Adipocyte (in vitro differentiated cells): ENCODE results near the gene ALDOC.
A peak's percentile ranks its signal among the peaks of the same experiment; 100 is the strongest.

Source experiments
- DNase-seq: peaks from one replicate; pipeline ENCODE4 v3.0.0-alpha.2; 2015; ENCODE audit warnings: low read depth
- H3K27me3 ChIP-seq: replicated peaks from 2 replicates; pipeline ENCODE4 v1.7.0; 2013; ENCODE audit warnings: mild to moderate bottlenecking, low read length, moderate library complexity; ENCODE audit not compliant: control insufficient read depth, insufficient read depth
- H3K36me3 ChIP-seq: 2 replicates; pipeline ENCODE4 v1.7.0; 2013; ENCODE audit warnings: low read length, mild to moderate bottlenecking, moderate library complexity; ENCODE audit not compliant: control insufficient read depth, insufficient read depth, severe bottlenecking
- H3K4me1 ChIP-seq: 2 replicates; pipeline ENCODE4 v1.7.0; 2013; ENCODE audit warnings: mild to moderate bottlenecking, low read length, moderate library complexity; ENCODE audit not compliant: control insufficient read depth, insufficient read depth
- H3K4me3 ChIP-seq: 2 replicates; pipeline ENCODE4 v1.7.0; 2013; ENCODE audit warnings: mild to moderate bottlenecking, low read length, moderate library complexity
- H3K9ac ChIP-seq: 2 replicates; pipeline ENCODE4 v1.7.0; 2013; ENCODE audit warnings: mild to moderate bottlenecking, low read length, moderate library complexity
- H3K9me3 ChIP-seq: 2 replicates; pipeline ENCODE4 v1.7.0; 2013; ENCODE audit warnings: mild to moderate bottlenecking, low read length, moderate library complexity; ENCODE audit not compliant: control insufficient read depth

ALDOC gene

DNA sequence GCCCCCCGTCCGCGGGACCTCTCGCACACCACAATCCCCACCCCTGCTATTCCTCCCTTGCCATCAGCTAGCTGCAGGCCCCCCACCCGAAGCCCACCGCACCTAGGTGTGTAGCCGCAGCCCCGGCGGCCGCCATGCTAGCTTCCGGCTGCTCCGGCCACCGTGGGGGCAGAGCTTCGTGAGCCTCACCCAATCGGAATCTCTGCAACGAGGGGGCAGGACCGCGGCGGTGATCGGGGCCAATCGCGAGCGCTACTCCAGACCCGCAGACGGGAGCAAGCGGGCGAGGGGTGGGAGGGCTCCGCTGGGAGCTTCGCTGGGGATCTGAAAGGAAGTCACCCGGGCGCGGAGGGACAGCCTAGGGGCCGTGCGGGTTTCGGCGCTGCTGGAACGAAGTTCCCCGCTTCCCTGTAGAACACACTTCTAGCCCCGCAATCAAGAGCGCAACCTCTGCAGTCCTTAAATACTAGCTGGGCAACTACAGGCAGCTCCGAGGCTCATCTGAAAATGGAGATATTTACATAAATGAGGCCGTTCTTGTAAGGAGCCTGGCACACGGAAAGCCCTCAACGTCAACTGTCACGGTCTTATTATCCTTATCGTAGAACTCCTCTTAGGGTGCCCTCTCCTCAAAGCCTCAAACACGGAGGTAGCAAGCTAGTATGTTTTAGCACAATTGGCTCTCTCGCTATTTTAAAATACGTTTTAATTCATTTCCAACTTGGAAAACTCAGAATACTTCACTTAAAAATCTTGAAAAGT lies 5.2 kb downstream of the ALDOC start, which contains the start of gene PIGS:
TSS of gene PIGS (minus strand) at position 164 of the 762 bp plus-strand sequence. CDS start at position 136, 28 bp downstream.
- peak; percentile 98 for DNase-seq
- Histone ChIP-seq H3K27me3 (no peaks in the 10 kb centered on the region), H3K4me1 (peaks cover 18% of the 10 kb centered on the region), H3K4me3 (peak within 1 kb of the TSS; percentile 92), H3K9ac (peak within 1 kb of the TSS; percentile 90), H3K36me3 (peaks cover 4% of the 10 kb centered on the region), H3K9me3 (no peaks in the 10 kb centered on the region)

DNA sequence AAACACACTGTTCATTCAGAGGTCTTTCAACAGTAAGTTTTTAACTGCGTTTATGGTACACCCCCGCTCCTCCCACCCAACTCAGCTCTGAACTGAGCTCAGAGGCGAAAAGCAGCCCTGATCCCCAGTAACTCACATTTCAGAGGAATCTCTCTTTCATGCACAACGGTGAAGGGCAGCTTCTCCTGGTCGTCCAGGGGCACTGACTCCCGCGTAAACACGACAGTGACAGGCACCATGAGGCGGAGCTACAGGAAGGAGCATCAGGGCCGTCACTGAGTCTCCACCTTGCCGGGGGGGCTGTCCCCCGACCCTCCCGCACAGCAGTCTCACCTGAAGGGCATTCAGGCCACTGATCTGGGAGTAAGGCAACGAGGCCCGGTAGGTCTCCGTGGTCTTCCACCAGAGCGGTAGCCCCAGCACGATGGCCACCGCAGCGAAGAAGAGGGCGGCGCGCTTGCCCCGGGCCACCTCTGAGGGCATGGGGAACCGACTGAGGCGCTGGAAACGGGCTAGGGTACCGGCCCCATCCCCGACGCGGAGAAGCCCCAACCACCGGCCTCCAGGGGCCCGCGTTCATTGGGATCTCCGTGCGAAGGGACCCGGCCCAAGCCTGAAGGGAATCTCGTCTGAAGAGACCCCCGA lies 5.9 kb downstream of the ALDOC start:
- Histone ChIP-seq H3K9me3 (no peaks in the 10 kb centered on the region), H3K36me3 (peaks cover 4% of the 10 kb centered on the region), H3K4me3 (peak overlapping the region; percentile 92), H3K27me3 (no peaks in the 10 kb centered on the region), H3K4me1 (peaks cover 18% of the 10 kb centered on the region), H3K9ac (peak overlapping the region; percentile 90)
- DNase-seq: peak; percentile 57

GRCh38 chr17:28569446-28569845 lies 7.2 kb downstream of the ALDOC start:
- Histone ChIP-seq H3K9ac (no peak overlapping the region), H3K4me3 (no peak overlapping the region), H3K9me3 (no peaks in the 10 kb centered on the region), H3K27me3 (no peaks in the 10 kb centered on the region), H3K4me1 (peaks cover 18% of the 10 kb centered on the region), H3K36me3 (peaks cover 4% of the 10 kb centered on the region)
- DNase-seq: no peak

GRCh38 chr17:28567604-28568003 lies 9.1 kb downstream of the ALDOC start:
- H3K27me3 ChIP-seq: no peaks in the 10 kb centered on the region
- H3K4me3 ChIP-seq: no peak overlapping the region
- no peak for DNase-seq
- no peaks in the 10 kb centered on the region for H3K9me3 ChIP-seq
- H3K36me3 ChIP-seq: peaks cover 4% of the 10 kb centered on the region
- peaks cover 24% of the 10 kb centered on the region for H3K4me1 ChIP-seq
- H3K9ac ChIP-seq: no peak overlapping the region

GRCh38 chr17:28563475-28563874 lies 13.2 kb downstream of the ALDOC start:
- H3K9ac ChIP-seq: no peak overlapping the region
- no peaks in the 10 kb centered on the region for H3K9me3 ChIP-seq
- peaks cover 26% of the 10 kb centered on the region for H3K36me3 ChIP-seq
- no peaks in the 10 kb centered on the region for H3K27me3 ChIP-seq
- H3K4me1 ChIP-seq: peaks cover 8% of the 10 kb centered on the region
- H3K4me3 ChIP-seq: no peak overlapping the region
- no peak for DNase-seq

DNA sequence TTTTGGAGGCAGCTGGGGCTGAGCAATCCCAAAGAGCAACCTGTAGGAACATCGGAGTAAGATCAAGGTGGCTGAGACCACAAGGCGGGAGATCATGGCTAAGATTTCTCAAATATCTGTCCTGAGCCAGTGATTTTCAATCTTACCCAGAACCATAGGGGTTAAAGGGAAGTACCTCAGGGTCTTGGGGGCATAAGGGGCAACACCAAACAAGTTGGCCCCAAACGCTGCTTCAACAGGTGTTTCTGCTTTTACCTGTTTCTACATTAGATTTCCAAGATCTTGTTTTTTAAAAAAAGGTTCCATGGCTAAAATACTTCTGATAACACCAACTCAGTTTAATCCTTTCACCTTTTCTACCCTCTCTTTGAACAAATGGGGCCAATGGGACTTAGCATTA lies 21.7 kb downstream of the ALDOC start:
- Histone ChIP-seq H3K36me3 (peaks cover 62% of the 10 kb centered on the region), H3K4me1 (peaks cover 11% of the 10 kb centered on the region)
- no peak for DNase-seq

GRCh38 chr17:28554565-28554964 lies 22.1 kb downstream of the ALDOC start:
- H3K36me3 ChIP-seq: peaks cover 57% of the 10 kb centered on the region
- H3K27me3 ChIP-seq: no peaks in the 10 kb centered on the region
- no peaks in the 10 kb centered on the region for H3K9me3 ChIP-seq
- no peak for DNase-seq
- H3K9ac ChIP-seq: no peak overlapping the region
- H3K4me1 ChIP-seq: peaks cover 11% of the 10 kb centered on the region
- H3K4me3 ChIP-seq: no peak overlapping the region

More for the DNA sequence above, 21.7 kb downstream of the ALDOC start:
- Histone ChIP-seq H3K9me3 (no peaks in the 10 kb centered on the region), H3K27me3 (no peaks in the 10 kb centered on the region), H3K9ac (no peak overlapping the region), H3K4me3 (no peak overlapping the region)

DNA sequence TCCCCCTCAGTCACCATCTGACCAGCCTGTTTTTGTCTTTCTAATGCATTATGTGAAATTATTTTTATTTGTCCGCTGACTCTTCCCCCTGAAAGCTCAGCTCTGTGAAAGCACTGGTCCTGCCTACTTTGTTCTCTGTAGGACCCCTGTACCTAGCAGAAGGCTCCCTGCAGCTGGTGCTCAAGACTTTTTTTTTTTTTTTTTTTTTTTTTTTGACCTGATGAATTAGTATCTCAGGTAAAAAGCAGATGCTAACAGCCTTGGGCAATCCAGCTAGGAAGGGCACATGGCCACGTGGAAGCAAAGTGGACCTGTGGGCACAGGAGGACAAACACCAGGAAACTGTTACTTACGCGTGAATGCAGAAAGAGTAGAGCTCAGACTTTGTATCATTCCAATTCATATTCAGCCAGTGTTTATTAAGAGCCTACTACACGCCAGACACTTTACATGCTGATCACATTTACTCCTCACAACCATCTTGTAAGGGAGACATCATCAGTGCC lies 23.6 kb downstream of the ALDOC start:
- H3K36me3 ChIP-seq: peaks cover 49% of the 10 kb centered on the region
- H3K9ac ChIP-seq: no peak overlapping the region
- DNase-seq: no peak
- H3K9me3 ChIP-seq: no peaks in the 10 kb centered on the region
- H3K27me3 ChIP-seq: no peaks in the 10 kb centered on the region
- peak overlapping the region; percentile 82 for H3K4me3 ChIP-seq
- peaks cover 11% of the 10 kb centered on the region for H3K4me1 ChIP-seq

DNA sequence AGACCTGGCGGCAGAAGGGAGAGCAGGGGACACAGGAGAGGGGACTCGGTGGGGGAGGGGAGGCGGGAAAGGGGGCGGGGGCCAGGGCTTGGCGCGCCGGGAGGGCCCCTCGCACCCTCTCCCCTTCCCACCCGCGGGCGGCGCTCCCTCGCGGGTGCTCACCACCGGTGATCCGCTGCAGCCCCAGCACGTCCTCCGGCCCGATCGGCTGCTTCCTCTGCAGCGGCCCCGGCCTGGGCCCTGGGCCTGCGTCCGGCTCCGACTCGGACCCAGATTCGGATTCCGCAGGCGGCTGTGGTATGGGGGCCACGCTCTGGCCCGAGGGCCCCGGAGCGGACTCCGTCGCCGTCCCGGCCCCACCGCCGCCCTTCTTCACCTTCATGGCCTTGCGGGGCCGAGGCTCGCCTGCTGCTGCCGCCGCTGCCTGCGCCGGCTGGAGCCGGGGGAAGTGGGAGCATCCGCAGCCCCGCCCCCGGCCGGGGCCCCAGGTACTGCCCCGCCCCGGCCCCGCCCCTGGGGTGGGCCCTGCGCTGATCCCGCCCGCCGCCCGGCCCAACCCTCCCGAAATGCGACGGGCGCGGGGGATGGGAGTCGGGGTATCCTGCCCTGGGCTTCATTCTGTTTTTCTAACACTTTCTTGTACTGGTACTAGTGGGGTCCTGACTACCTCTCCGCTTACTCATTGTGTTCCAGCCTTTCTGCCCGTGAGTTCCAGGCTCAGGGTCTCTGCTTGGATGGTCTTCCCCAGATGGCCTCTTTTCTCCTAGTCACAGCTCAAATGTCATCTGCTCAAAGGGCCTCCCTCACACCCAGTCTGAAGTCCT lies 24.3 kb downstream of the ALDOC start, which contains the start of gene UNC119:
TSS of gene UNC119 (minus strand) at position 449 of the 824 bp plus-strand sequence. CDS start at position 382, 67 bp downstream.
- H3K27me3 ChIP-seq: no peaks in the 10 kb centered on the region
- H3K4me1 ChIP-seq: peaks cover 11% of the 10 kb centered on the region
- H3K36me3 ChIP-seq: peaks cover 42% of the 10 kb centered on the region
- peak within 1 kb of the TSS; percentile 84 for H3K9ac ChIP-seq
- no peaks in the 10 kb centered on the region for H3K9me3 ChIP-seq
- DNase-seq: peak; percentile 92
- H3K4me3 ChIP-seq: peak within 1 kb of the TSS; percentile 82

- peak overlapping the region; percentile 84 for H3K9ac ChIP-seq
- DNase-seq: peak; percentile 58
Measured at GRCh38 chr17:28551421-28552175, 25.1 kb downstream of the ALDOC start.

More at GRCh38 chr17:28551421-28552175, 25.1 kb downstream of the ALDOC start:
- H3K27me3 ChIP-seq: no peaks in the 10 kb centered on the region
- peak overlapping the region; percentile 82 for H3K4me3 ChIP-seq
- H3K36me3 ChIP-seq: peaks cover 37% of the 10 kb centered on the region
- H3K4me1 ChIP-seq: peaks cover 11% of the 10 kb centered on the region
- no peaks in the 10 kb centered on the region for H3K9me3 ChIP-seq
